GM23248 (cell line): ENCODE data around the gene IRF4.

Experiments
- EZH2 ChIP-seq: fragments of 200-600 bp; sonication (generic); IDR thresholded peaks from 2 replicates; pipeline ENCODE4 v1.6.1; 2018; ENCODE audit warnings: antibody characterized with exemption, mild to moderate bottlenecking; ENCODE audit not compliant: insufficient read depth, poor library complexity, severe bottlenecking
- EZH2phosphoT487 ChIP-seq: fragments of 200-600 bp; sonication (generic); IDR thresholded peaks from 2 replicates; pipeline ENCODE4 v1.6.1; 2018; ENCODE audit warnings: antibody characterized with exemption, moderate library complexity, mild to moderate bottlenecking, low read depth; ENCODE audit not compliant: insufficient read depth

GRCh38 chr6:376827-377640 is 14.5 kb upstream of the IRF4 start:
- TF ChIP-seq EZH2, result no peak
- TF ChIP-seq EZH2phosphoT487, result no peak
